HuH-7 (cell line): ENCODE measurements around the gene LTA.

Experiments used
- DNase-seq: peaks from one replicate; pipeline ENCODE4 v3.0.0; 2011; ENCODE audit warnings: low spot score

The LTA gene

GRCh38 chr6:31569861-31570536, 2.1 kb upstream of the LTA start:
- DNase-seq = no peak

- no peak for DNase-seq
These were observed 1.4 kb downstream of the LTA start for GRCh38 chr6:31573239-31574105.

- DNase-seq = no peak
These were observed 2.3 kb downstream of the LTA start for GRCh38 chr6:31574106-31575061.

GRCh38 chr6:31575335-31575901, 3.3 kb downstream of the LTA start, which contains the start of gene TNF:
TSS of gene TNF (plus strand) at chr6:31575565. CDS start at chr6:31575742, 177 bp downstream.
- DNase-seq = no peak

- DNase-seq = no peak
These were observed 4.0 kb downstream of the LTA start for GRCh38 chr6:31575952-31576685.

GRCh38 chr6:31576897-31577578, 4.9 kb downstream of the LTA start:
- no peak for DNase-seq

GRCh38 chr6:31577579-31577966, 5.5 kb downstream of the LTA start:
- no peak for DNase-seq

GRCh38 chr6:31578184-31579118, 6.4 kb downstream of the LTA start:
- DNase-seq = no peak

- DNase-seq = no peak
These were observed 7.0 kb downstream of the LTA start for GRCh38 chr6:31579119-31579505.

GRCh38 chr6:31579546-31580437, 7.7 kb downstream of the LTA start:
- DNase-seq = no peak

GRCh38 chr6:31580438-31580740, 8.3 kb downstream of the LTA start:
- no peak for DNase-seq

GRCh38 chr6:31580807-31581433, 8.8 kb downstream of the LTA start:
- DNase-seq = peak; percentile 81

GRCh38 chr6:31581434-31582229, 9.5 kb downstream of the LTA start:
- no peak for DNase-seq

GRCh38 chr6:31582230-31582643, 10.1 kb downstream of the LTA start, which contains the start of gene LTB:
TSS of gene LTB (minus strand) at chr6:31582424. CDS start at chr6:31582417, 7 bp downstream.
- no peak for DNase-seq

- no peak for DNase-seq
These were observed 13.4 kb downstream of the LTA start for GRCh38 chr6:31585491-31585890.

GRCh38 chr6:31586008-31586407, 13.9 kb downstream of the LTA start, which contains the start of gene LST1:
TSS of gene LST1 (plus strand) at chr6:31586277. CDS start at chr6:31587300, 1,023 bp downstream.
- no peak for DNase-seq
